HG02610 (cell line): ENCODE measurements around the gene RBM38.

ENCODE experiments used
- ATAC-seq: cut with Tn5 transposase; IDR thresholded peaks from one replicate; pipeline ENCODE4 v1.9.1; 2021; ENCODE audit warnings: mild to moderate bottlenecking, moderate library complexity; ENCODE audit not compliant: unreplicated experiment

RBM38 gene

DNA sequence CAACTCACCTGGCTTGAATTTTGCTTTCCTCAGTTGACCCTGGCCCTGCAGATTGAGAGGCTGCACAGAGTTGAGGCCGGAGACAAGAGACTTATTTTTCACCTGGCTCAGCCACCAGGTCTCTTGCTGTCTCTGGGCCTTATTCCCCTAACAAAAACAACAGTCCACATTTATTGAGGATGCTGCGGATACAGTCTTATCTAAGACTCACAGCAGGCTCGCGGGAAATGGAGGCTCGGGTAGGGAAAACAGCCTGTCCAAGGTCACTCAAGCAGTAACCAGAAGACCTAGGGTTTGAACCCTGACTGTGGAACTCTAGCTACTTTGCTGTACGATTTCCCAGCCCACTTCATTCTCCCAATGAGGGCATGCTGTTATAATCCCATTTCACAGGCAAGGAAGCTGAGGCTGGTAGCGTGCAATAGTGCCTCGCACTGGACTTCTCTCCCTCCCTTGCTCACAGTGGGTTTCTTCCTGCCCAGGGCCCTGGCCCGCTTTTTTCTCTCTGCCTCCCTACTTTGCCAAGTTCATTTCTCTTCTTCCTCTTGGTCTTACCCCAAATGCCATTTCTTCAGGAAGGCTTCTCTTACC, 57.7 kb downstream of the RBM38 start:
- ATAC-seq = no peak

DNA sequence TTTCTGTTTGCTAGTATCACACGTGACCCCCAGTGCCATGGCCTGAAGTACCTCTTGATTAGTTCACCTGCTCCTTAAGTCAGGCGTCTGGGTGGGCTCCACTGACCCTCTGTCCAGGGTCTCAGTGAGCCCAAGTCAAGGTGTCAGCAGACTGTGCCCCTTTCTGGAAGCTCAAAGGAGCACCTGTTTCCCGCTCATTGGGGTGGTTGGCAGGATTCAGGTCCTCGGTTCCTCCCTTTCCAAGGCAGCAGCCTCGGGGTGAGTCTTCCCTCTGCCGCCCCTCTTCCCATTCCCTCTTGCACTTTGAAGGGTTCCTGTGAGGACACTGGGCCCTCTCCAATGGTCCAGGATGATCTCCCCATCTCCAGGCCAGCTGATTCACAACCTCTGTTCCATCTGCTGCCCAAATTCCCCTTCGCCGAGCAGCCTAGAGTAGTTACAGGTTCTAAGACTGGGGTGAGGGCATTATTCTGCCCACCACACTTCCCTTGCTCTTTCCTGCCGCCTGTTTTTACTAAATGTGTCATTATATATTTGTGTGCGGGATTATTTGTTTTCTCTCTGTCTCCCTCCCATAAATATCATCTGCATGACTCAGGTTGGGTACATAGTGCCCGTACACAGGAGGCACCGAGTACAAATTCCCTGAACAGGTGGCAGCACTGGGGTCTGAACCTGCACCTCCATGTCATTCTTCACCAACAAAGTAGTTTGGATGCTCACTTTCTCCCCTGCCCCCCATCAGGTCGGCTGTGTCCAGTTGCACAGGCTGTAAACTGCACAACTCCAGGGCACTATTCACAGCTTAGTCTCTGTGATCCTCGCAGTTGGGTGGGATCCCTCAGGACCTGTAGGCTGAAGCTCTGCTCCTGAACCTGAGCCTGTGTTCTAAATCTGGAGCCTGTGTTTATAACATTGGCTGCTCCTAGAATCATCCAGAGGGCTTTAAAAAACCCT, 58.5 kb downstream of the RBM38 start:
- no peak for ATAC-seq

DNA sequence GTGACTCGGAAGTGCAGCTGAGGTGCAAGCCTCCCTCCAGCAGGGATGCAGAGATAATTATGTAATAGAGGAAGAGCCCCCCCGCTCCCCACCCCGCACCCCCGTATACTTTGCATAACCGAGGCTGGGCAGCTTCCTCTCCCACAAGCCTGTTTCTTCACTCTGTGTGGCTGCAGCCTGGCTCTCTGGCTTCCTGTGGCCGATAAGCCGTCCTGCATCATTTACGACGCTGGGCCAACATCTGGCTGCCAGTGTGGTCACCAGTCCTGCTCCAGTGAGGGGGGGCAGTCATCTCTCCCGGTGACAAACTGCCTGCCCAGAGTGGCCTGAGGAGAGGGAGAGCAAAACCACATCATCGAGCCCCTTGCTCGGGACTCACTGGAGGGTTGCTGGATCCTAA, 59.2 kb downstream of the RBM38 start:
- peak; percentile 62 for ATAC-seq

DNA sequence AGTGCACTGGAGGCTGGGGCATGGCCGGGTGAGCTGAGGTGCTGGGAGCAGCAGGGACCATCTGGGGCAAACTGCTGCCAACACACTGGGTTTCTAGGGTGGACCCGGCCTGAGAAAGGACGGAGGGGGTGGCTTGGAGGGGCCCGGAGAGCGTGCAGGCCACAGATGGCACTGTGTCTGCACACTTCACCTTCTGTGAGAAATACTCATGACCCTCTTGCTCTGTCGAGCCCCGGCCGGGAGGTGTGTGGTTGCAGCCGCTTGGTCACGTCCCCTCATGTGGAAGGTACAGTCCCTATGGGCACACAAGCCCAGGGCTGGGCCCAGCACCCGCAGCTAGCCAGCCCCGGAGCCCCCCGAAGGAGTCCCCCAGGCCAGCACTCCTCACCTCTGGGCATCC, 59.7 kb downstream of the RBM38 start:
- no peak for ATAC-seq

DNA sequence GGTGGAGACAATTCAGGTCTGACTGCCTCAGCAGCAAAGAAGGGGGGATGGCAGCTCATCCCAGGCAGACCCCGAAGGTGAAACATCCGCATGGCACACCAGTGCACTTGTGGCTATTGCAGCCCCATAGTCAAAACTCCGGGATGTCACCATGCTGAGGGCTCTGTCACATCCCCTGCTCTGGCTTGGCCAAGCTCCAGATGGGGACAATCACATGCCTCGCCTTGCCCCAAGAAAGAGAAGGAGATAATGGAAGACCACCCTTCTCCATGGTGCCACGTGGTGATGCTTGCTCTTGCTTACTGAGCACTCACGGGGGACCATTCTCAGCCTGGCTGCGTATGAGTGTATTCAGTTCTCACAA, 60.2 kb downstream of the RBM38 start:
- ATAC-seq = no peak

DNA sequence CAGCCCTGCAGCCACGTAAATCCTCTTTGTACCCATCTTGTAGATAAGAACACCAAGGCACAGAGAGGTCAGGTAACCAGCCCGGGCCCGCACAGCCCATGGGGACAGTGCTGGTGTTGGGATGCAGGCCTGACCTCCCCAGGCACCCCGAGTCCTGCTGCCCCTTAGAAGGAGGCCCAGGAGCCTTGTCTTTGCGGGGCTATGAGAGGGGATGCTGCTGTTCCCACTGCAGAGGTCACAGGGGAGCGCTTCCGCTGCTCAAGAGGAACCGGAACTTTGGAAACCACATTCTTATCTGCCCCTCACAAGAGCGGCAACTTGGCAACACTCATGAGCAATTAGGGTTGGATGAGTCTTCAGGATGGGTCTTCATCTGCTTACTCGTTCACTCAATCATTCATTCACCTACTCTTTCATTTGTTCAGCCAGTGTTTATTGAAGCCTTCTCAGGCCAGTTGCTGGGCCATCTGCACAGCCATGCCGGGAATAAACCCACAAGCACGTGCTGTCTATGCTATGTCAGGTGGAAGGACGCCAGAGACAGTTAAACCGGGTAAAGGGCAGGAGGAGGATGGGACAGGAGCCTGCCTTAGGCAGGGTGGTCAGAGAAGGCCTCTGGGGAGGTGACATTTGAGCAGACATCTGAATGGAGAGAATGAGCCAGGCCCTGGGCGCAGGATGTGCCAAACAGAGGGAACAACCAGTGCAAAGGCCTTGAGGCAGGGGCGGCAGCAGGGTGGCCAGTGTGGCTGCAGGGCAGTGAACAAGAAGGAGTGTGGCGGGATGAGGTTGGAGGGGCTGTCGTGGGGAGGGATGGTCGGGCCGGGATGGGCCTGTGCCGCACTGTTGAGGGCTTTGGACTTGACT, 60.8 kb downstream of the RBM38 start:
- peak; percentile 29 for ATAC-seq

DNA sequence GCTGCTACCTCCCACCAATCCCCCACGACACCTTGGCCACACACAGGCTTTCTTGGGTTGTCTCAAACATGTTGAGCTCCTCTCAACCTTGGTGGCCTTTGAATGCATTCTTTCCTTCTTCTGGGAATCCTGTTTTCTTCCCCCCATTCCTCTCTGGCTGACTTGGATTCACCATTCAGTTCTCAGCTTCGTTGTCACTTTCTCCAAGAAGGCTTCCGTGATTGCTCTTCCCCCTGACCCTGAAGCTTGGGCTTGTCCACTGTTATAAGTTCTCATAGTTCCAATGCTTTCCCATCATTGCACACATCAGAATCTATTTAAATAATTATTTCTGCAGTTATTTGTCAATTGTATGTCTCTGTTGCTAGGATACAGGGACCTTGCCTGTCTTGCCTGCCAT, 64.2 kb downstream of the RBM38 start:
- no peak for ATAC-seq

DNA sequence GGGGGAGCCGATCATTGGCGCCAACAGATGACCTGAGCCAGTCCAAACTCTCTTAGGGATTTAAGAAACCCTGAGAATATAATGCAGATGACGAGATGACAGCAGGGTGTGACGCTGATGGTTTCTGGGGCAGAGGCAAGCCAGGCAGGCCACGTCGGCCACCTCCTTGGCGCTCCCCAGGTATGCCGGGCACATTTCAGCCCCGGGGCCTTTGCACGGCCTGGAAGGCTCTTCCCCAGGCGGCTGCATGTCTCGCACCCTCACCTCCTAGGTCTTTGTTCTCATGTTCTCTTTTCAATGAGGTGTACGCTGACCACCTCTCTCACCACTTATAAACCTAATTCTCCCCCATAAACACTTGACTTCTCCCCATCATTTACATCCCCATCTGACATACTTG, 64.9 kb downstream of the RBM38 start:
- no peak for ATAC-seq

DNA sequence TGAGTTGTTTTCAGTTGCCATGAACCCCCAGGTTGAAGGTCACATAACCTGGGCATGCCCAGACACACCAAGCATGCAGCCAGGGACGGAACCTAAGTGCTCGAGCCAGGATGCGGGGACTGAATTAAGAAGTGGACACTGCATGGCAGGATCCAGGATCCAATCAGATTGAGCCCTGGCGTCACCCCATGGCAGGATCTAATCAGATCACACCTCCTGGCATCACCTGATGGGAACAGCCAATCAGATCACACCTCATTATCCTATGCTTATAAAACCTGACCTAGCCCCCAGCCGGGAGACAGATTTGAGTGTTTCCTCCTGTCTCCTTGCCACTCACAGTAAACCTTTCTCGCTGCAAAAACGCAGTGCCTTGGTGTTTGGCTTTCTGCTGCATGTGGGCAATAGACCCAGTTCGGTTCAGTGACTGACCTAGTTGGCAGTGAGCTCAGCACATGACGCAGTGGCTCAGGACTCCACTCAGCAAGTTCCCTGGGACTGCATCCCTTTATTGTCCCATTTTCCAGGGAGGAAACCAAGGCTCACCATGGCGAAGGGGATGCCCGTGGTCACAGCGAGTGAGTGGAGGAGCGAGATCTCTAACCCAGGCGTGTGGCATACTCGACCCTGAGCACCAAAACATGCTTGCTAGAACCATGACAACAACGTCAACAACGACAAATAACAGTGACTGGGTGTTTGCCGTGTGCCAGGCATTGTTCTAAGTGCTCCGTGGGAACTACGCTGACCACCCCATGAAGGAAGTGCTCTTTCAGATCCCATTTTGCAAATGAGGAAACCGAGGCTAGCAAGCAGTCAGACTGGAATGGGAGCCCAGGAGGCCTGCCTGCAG, 66.3 kb downstream of the RBM38 start:
- ATAC-seq = no peak

DNA sequence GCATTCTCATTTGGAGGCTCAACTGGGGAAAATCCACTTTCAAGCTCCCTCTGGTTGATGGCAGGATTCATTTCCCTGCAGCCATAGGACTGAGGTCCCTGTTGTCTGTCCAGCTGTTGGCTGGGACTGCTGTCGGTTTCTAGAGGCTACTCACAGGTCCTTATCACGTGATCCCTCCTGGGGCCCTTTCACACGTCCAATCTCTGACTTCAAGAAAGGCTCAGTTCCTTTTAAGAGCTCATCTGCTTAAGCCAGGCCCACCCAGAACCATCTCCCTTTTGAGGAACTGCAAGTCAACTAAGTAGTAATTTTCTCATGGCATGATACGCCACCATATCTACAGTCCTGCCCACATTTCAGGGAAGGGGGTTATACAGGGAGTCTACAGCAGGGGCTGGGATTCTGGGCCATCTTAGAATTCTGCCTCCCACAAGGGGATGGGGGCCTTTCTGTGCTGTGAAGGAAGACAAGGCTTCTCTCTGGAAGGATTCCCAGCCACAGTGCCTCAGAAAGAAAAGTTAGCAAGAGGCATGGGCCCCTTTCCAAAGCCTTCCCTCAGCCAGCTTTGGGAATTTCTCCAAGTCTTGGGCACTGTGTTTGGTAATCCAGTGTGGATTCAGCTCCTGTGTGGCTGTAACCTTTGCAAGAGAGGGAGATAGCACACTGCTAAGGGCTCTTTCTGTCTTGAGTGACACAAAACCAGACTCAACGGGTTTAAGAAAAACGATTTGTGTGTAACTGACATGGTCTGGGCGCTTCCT, 67.4 kb downstream of the RBM38 start:
- no peak for ATAC-seq
